Measurements from ENCODE around the gene LMNB1. TPM values are rescaled to one million over a fixed set of nuclear protein-coding genes. Genes with fewer than 3 reads are reported as not detected.

The LMNB1 gene
- total and polyA plus RNA-seq, 11 donors, result 0.27 to 27.8 (median 1.8) TPM

- ATAC-seq (no peak), DNase-seq (no peak)
- Histone ChIP-seq H3K27ac (no peak overlapping the region), H3K9me3 (no peaks in the 10 kb centered on the region), H3K4me3 (no peak overlapping the region), H3K36me3 (no peaks in the 10 kb centered on the region), H3K4me1 (peaks cover 0 to 38% (median 21%) of the 10 kb centered on the region in 12 donors), H3K27me3 (no peaks in the 10 kb centered on the region)
- no peak for TF ChIP-seq POLR2A (IDR thresholded peaks at IDR 0.05)
- no peak for TF ChIP-seq CTCF (IDR thresholded peaks at IDR 0.05)
- WGBS, 4 donors, result 93 to 97% (median 95%) methylated on average over 19 to 35 of the region's 35 CpGs
- intact Hi-C loops (cut with DNase I), result loop anchor here in 3 of 10 donors (10.0 kb wide), 1 partner anchor 180 kb away; the partner anchor contains the start of gene MARCHF3 (in 3 of the 3)
Observed at GRCh38 chr5:126854526-126855110, 77.7 kb downstream of the LMNB1 start.

GRCh38 chr5:126855266-126855665 lies 78.3 kb downstream of the LMNB1 start:
- intact Hi-C loops (cut with DNase I), result loop anchor here in 3 of 10 donors (10.0 kb wide), 1 partner anchor 180 kb away; the partner anchor contains the start of gene MARCHF3 (in 3 of the 3)
- no peak overlapping the region for H3K27ac ChIP-seq
- no peak for ATAC-seq
- WGBS, 4 donors, result 51 to 67% (median 64%) methylated on average over 8 of the region's 8 CpGs
- no peak overlapping the region for H3K4me3 ChIP-seq
- DNase-seq, result no peak
- TF ChIP-seq POLR2A (IDR thresholded peaks at IDR 0.05) (no peak), CTCF (IDR thresholded peaks at IDR 0.05) (no peak)
- H3K36me3 ChIP-seq, result no peaks in the 10 kb centered on the region
- no peaks in the 10 kb centered on the region for H3K27me3 ChIP-seq
- peaks cover 0 to 36% (median 21%) of the 10 kb centered on the region in 12 donors for H3K4me1 ChIP-seq
- no peaks in the 10 kb centered on the region for H3K9me3 ChIP-seq

GRCh38 chr5:126857472-126858410 lies 80.8 kb downstream of the LMNB1 start:
- intact Hi-C loops (cut with DNase I), result loop anchor here in 3 of 10 donors (10.0 kb wide), 1 partner anchor 177 kb away; the partner anchor contains the start of gene MARCHF3 (in 3 of the 3)
- ATAC-seq, result peak; percentile 76 to 87 (median 83)
- peak overlapping the region in 4 of 12 donors; percentile 1 to 46 (median 28) for H3K27ac ChIP-seq

More at GRCh38 chr5:126857472-126858410, 80.8 kb downstream of the LMNB1 start:
- 61 to 70% (median 63%) methylated on average over 13 of the region's 13 CpGs for WGBS, 4 donors
- H3K4me1 ChIP-seq, result peaks cover 0 to 17% (median 8%) of the 10 kb centered on the region in 12 donors
- no peaks in the 10 kb centered on the region for H3K36me3 ChIP-seq
- TF ChIP-seq CTCF (IDR thresholded peaks at IDR 0.05) (no peak), POLR2A (IDR thresholded peaks at IDR 0.05) (no peak)
- no peak overlapping the region for H3K4me3 ChIP-seq
- peak in 3 of 5 donors; percentile 42 to 56 (median 45) for DNase-seq
- H3K9me3 ChIP-seq, result no peaks in the 10 kb centered on the region
- H3K27me3 ChIP-seq, result no peaks in the 10 kb centered on the region
